HG02588 (cell line): Measurements from ENCODE around the gene PKHD1.

Source experiments
- ATAC-seq: cut with Tn5 transposase; IDR thresholded peaks from one replicate; pipeline ENCODE4 v1.9.1; 2021; ENCODE audit warnings: mild to moderate bottlenecking, moderate library complexity; ENCODE audit not compliant: unreplicated experiment

PKHD1 gene

DNA sequence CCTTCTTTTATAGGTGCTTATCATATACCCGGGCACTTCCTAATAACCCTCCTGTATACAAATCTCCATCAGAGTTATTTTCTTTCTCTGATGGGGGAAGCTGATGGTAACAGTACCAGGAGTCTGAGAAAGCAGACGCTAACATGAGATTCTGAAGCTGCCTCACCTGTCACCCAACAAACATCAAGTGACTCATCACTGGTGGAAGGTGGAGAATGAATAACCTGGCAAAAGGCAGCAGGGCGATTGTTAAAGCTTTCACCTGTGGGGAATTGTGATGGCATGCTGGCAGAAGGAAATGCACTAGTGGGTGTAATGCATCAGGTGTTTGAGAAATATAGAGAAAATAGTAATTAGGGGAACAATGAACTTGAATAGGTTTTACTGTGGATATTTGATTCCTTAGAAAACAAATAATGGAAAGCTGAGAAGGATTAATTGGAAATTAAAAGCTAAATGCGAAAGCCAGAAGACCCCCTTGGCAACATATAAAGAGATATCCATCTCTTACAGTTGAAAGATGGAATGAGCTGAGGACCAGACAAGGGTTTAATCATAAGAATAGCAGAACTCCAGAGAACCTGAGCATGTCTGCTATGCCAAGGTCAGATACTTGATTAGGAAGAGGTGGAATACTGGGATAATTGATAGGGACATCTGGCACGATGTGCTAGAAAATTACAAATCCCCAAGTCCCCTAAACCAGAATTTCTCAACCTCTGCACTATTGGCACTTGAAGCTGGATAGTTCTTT is 517.1 kb downstream of the PKHD1 start:
- no peak for ATAC-seq

DNA sequence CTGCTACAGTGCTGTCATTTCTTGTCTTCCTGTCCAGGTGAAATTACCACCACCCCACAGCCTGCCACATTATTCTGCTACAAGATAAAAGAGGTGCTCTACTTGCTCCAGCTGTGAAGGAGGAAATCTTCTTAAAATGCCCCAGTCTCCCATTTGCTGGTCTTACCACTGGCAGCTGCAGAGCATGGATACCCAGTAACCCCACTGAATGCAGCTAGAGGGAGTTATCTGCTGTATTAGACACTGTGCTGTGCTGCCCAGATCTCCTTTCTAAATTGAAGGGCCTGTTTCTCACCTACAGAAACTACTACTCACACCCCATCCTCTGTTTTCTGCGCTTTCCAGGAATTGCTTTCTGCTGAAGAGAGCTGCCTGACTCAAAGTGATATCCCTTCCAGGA is 517.8 kb downstream of the PKHD1 start:
- ATAC-seq: no peak

DNA sequence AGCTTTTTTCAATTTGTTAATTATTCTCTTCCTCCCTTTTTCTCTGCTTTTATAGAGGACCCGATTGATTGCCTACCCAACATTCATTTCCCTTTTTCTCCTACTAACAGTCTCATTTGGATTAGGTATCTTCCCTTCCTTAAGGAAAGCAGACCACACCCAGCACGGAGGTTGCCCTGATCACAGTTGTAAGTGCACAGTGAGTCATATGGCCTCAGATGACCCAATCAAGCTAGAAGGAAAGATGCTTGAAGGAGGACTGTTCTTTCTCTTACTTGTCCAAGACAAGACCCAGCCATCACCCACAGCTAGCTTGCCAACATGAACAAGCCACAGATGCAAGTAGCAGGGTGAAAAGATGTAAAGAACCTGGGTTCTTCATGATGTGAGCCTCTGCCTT is 518.6 kb downstream of the PKHD1 start:
- ATAC-seq: no peak

DNA sequence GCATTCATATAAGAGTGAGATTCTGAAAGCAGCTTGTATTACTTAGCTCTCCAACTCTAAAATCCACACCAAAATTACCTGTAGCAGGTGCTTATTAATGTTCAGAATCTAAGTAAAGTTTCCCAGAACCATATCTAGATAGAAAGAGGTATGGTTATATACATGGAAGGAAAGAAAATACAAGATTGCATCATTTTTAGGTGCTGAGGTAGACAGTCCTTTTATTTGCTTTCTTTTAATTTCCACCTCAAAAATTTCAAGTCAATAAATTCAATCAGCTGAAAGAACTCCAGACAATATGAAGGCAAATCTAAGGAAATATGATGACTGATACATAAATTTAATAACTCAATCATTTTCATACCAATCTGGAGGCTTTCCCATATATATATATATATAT is 521.9 kb downstream of the PKHD1 start:
- ATAC-seq: no peak
